ENCODE measurements around the gene TIMP1.
"Not testable (repeated sequence)": the region's sequence is repeated elsewhere in the genome, so short reads cannot be mapped to it uniquely, and the experiment has no call there.

TIMP1 gene

DNA sequence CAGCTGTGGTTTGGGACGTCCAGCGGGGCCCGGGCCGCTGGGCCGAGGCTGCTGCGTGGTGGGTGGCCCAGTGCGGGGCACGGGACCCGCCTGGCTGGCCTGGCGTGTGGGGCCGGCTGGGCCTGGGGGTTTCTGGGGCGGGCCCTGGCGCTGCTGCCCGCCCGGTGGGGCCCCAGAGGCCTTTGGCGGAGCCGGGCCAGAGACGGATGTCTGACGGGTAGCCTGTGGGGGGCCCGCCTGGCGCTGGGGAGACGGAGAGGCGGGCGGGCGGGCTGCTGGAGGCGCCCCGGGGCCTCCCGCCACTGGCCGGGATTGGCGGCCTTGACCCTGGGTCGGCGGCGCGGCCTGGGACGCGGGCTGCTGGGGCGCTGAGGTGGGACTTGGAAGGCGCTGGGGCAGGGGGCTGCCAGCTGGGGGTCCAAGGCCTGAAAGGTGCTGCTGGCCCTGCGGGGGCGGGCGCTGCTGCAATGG lies 8.1 kb upstream of the TIMP1 start:
- DNase-seq, result no peak

GRCh38 chrX:47574547-47575301 lies 7.5 kb upstream of the TIMP1 start:
- DNase-seq, result no peak

DNA sequence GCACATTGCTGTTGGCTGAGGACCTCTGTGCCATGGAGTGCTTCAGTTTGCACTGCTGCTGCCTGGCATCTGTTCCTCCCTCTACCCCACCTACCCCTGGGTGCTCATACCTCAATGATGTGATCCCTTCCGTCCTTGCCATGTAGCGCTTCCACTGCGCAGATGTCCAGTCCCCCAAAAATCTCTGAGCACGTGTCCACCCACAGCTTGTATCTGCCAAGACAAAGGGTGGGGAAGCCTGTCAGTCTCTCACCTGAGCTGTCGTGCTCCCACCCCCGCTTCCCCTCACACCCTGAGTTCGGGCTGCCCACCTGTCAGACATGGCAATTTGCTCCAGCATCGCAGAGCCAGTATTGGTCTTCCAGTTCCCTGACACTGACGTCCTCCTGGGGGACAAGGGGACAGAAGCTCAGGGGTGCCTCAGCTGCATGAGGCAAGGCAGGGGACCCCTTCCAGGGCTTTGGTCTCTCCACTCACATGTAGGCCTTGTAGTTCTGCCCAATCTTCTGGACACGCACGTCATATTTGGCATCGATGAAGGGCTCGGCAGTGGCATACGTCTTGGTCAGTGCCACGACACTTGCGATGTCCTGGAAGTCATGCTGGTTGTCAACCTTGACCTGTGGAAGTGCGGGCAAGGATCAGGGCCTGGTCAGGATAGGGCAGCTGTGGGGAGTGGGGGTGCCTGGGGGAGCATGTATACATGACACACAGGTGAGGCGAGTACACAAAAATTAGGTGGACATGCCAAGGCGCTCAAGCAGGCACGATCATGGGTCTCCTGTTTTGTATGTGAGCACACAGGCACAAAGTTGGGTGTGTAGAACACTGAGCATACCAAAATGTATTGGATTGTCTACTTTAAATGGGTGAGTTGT lies 6.0 kb upstream of the TIMP1 start:
- DNase-seq, result no peak

- no peak for DNase-seq
Measured at GRCh38 chrX:47577424-47577823, 4.8 kb upstream of the TIMP1 start.

DNA sequence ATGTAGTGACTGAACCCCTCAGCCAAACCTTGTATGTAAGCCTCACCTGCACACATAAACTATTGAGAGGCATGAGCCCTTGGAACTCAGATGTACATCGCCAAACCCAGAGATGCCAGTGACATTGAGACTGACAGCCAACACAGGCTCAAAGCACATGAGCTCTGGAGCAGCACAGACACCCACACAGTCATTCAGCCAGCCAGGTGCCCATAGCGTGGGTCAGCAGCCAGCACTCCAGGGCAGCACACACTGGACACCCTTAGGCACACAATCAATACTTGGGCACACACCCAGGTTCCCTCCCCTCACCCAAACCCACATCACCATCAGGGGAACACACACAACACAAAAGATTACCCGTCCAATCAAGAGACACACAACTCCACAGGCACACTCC lies 4.3 kb upstream of the TIMP1 start:
- no peak for DNase-seq

GRCh38 chrX:47578692-47579091 lies 3.5 kb upstream of the TIMP1 start:
- DNase-seq, result no peak

DNA sequence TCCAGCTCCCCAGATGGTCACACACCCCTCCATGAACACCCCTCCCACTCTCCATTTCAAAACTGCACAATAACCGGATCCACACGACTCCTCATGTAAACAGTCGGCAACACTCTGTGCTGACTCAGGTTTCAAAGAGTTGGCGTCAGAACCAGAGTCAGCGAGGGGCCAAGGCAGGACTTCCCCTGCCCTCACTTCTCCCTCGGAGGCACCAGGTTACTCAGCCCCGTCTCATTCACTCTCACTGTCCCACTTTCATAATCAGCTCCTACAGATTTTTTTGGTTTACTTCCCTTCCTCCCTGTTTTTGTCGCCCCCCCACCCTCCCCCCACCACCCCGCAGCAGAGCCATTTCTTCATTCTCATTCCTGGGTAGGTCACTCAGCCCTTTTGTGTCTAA lies 2.7 kb upstream of the TIMP1 start:
- DNase-seq, result no peak

GRCh38 chrX:47583240-47583861 lies 1.1 kb downstream of the TIMP1 start:
- DNase-seq, result no peak

DNA sequence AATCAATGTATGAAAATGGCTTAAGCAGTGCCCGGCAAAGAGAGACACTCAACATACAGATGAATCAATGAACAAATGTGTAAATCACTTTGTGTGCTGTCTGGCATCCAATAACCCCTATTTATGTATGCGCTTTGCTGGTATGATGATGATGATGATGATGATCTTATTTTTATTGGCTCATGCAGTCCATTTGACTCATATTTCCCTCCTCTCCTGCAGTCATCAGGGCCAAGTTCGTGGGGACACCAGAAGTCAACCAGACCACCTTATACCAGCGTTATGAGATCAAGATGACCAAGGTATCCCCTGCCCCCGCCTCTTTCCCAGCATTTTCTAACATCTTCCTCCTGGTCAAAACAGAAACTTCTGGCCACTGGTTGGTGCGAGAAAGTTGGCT lies 2.5 kb downstream of the TIMP1 start:
- DNase-seq, result no peak

- DNase-seq, result no peak
Measured at GRCh38 chrX:47585273-47585672, 3.0 kb downstream of the TIMP1 start.

DNA sequence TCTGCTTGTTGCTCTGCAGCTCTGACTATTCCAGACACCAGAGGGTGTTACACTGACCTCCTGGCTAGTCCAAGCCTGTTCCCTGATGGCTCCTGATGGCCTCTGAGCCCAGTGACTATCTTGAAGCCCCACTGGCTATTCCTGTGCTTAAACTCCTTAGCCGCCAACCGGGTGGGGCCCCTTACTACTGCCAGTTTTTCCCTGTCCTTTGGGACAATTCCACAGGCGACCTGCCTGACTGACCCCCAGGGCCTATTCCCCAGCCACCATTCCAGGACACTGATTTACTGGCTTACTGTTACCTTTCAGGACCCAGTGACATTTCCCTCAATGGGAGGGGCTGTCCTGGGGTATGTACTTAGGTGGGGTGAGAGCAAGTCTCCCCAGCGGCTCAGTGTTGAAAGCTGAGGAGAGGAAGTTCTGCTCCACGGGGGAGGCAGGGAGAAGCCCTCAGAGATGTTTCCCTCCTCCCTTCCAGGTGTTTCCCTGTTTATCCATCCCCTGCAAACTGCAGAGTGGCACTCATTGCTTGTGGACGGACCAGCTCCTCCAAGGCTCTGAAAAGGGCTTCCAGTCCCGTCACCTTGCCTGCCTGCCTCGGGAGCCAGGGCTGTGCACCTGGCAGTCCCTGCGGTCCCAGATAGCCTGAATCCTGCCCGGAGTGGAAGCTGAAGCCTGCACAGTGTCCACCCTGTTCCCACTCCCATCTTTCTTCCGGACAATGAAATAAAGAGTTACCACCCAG lies 4.0 kb downstream of the TIMP1 start:
- no peak for DNase-seq

GRCh38 chrX:47587091-47587891 lies 5.1 kb downstream of the TIMP1 start:
- DNase-seq, result no peak

- no peak for DNase-seq
Measured at GRCh38 chrX:47587906-47588735, 5.9 kb downstream of the TIMP1 start.

DNA sequence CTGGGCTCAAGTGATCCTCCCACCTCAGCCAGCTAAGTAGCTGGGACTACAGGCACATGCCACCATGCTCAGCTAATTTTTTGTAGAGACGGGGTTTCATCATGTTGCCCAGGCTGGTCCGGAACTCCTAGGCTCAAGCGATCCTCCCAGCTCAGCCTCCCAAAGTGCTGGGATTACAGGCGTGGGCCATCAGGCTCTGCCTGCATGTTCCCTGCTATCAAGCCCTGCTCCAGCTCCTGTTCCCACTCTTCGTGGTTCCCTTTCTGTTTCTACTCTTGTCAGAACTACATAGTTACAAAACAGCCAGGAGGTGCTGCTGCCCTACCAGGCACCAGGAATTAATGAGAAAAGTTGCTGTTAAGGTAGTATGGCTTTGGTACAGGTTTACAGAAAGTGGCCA lies 8.7 kb downstream of the TIMP1 start:
- DNase-seq, result no peak

DNA sequence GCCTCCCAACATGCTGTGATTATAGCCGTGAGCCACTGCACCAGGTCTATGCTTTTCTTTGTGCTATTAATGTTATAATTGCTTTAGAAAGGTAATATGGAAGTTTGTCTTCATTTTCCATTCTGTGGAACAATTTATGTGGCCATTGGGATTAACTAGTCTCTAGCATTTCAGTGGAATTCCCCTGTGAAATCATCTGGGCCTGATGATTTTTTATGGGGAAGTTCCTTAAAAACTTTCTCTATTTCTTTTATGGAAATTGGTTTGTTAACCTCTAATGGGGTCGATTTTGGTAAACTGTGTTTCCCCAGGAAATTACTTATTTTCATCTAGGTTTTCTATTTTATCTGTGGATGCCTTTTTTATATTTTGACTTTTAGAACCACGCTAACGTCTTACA lies 11.3 kb downstream of the TIMP1 start:
- no peak for DNase-seq

- DNase-seq, result no peak
Measured at GRCh38 chrX:47595716-47596251, 13.5 kb downstream of the TIMP1 start.

DNA sequence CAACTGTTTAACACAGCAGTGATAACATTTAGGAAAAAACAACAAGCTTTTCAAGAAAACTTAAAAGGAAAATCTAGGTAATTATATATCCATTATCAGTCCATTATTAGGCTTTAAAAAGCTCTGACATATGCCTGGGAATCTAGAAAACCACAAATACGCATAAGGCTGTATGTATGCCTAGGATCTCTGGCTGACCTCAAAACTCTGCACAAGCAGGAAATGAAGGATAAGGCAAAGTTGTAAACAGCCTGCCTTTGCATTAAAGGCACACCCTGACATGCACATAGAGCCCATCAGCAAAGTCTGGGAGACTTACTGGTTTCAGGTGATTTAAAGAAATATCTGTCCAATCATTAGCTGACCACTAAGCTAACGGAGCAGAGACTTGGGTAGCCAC lies 14.0 kb downstream of the TIMP1 start:
- no peak for DNase-seq

- DNase-seq, result no peak
Measured at GRCh38 chrX:47597222-47597621, 15.0 kb downstream of the TIMP1 start.

- not testable (repeated sequence) for DNase-seq
Measured at GRCh38 chrX:47603125-47603524, 20.9 kb downstream of the TIMP1 start.

DNA sequence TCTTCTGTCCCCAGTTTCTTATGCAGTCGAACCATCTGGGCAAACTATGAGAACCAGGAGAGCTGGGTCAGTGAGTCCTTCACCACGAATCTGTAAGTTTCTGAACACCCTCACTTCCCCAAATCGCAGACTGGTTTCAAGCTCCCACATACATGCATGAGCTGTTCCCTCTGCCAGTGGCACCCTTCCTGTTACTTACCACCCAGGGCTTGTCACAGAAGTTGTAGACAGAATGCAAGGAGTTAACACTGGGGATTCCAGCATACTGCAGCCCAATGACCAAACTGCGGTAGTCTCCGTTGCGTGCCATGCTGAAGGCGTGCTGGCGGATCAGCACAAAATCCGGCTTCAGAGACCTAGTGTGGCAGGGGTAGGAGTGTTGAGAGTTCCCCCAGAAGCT lies 22.8 kb downstream of the TIMP1 start:
- no peak for DNase-seq

- DNase-seq, result no peak
Measured at GRCh38 chrX:47607091-47607490, 24.9 kb downstream of the TIMP1 start.

Measured in NCI-H2081 (cell line).